Fibroblast of peridontal ligament (primary cell): ENCODE data around the gene MAGED1.

ENCODE experiments used
- DNase-seq: peaks from one replicate; pipeline ENCODE4 v3.0.0-alpha.2; 2010; ENCODE audit errors: extremely low read depth

Gene MAGED1

GRCh38 chrX:51892921-51893745, at the start of gene MAGED1:
Gene MAGED1, plus strand, starts transcription at chrX:51893623. Its CDS starts 682 bp downstream, at chrX:51894305.
- peak; percentile 93 for DNase-seq

- no peak for DNase-seq
These were observed 46.0 kb upstream of the MAGED1 start for GRCh38 chrX:51847463-51847862.

- DNase-seq, result no peak
These were observed 41.8 kb upstream of the MAGED1 start for GRCh38 chrX:51851507-51852085.

GRCh38 chrX:51852096-51852495, 41.3 kb upstream of the MAGED1 start:
- no peak for DNase-seq

- no peak for DNase-seq
These were observed 40.8 kb upstream of the MAGED1 start for GRCh38 chrX:51852621-51853020.

- no peak for DNase-seq
These were observed 40.2 kb upstream of the MAGED1 start for GRCh38 chrX:51853251-51853650.

GRCh38 chrX:51855698-51856097, 37.7 kb upstream of the MAGED1 start:
- DNase-seq, result no peak

- no peak for DNase-seq
These were observed 36.2 kb upstream of the MAGED1 start for GRCh38 chrX:51857159-51857733.

- peak; percentile 24 for DNase-seq
These were observed 32.7 kb upstream of the MAGED1 start for GRCh38 chrX:51860679-51861078.

GRCh38 chrX:51862920-51863319, 30.5 kb upstream of the MAGED1 start:
- no peak for DNase-seq

- peak; percentile 36 for DNase-seq
These were observed 27.2 kb upstream of the MAGED1 start for GRCh38 chrX:51866210-51866609.

- DNase-seq, result no peak
These were observed 25.8 kb upstream of the MAGED1 start for GRCh38 chrX:51867626-51868025.

- no peak for DNase-seq
These were observed 23.1 kb upstream of the MAGED1 start for GRCh38 chrX:51870354-51870753.

GRCh38 chrX:51874123-51874522, 19.3 kb upstream of the MAGED1 start:
- no peak for DNase-seq

- DNase-seq, result peak; percentile 60
These were observed 17.0 kb upstream of the MAGED1 start for GRCh38 chrX:51876441-51876840.

GRCh38 chrX:51878056-51878455, 15.4 kb upstream of the MAGED1 start:
- no peak for DNase-seq

- DNase-seq, result no peak
These were observed 3.6 kb upstream of the MAGED1 start for GRCh38 chrX:51889851-51890250.

GRCh38 chrX:51891245-51891644, 2.2 kb upstream of the MAGED1 start:
- DNase-seq, result no peak

- DNase-seq, result peak; percentile 93
These were observed 1.4 kb upstream of the MAGED1 start for GRCh38 chrX:51891821-51892551.

- peak; percentile 32 for DNase-seq
These were observed 691 bp downstream of the MAGED1 start for GRCh38 chrX:51893931-51894696.

- DNase-seq, result no peak
These were observed 1.4 kb downstream of the MAGED1 start for GRCh38 chrX:51894697-51895336.
